A549 (cell line): Measurements from ENCODE around the gene ILDR1. TPM values are rescaled to one million over a fixed set of nuclear protein-coding genes. Genes with fewer than 3 reads are reported as not detected.

Source experiments
- ATAC-seq, 2 experiments: fragments of 200-7000 bp in 1 of 2; fragments of >200 bp in 1 of 2; cut with Nextera tagmentation in 1 of 2; cut with Tn5 transposase in 1 of 2; 3 replicates each; pipeline versions ENCODE4 v1.8.0 to v1.9.1; 2018 to 2020; ENCODE audit warnings: mild to moderate bottlenecking in 1 of 2, moderate library complexity in 1 of 2
- CTCF ChIA-PET: fragments of 300-600 bp; sonication (Branson Sonifier 250); formaldehyde crosslinking; extraction: SDS; loops from one replicate; lab custom pipeline; 2021; ENCODE audit warnings: antibody characterized with exemption, inconsistent platforms; lab: Yijun Ruan, JAX
- POLR2A ChIA-PET: fragments of 350-600 bp; formaldehyde crosslinking; extraction: SDS; loops from one replicate; lab custom pipeline; 2021; ENCODE audit warnings: antibody characterized with exemption, inconsistent platforms; lab: Yijun Ruan, JAX
- DNase-seq, 2 experiments: peaks; one replicate each; pipeline versions ENCODE4 v3.0.0 to v3.0.0-alpha.2; 2011 to 2016; ENCODE audit warnings: low read depth in 1 of 2, low spot score in 1 of 2
- FAIRE-seq: peaks from 2 replicates; lab custom pipeline; 2011; peaks lifted over from hg19 to GRCh38; lab: Jason Lieb, UNC
- H3K27ac ChIP-seq, 2 experiments: fragments of >200 bp; sonication (Bioruptor Twin); formaldehyde crosslinking; 3 replicates each; pipeline ENCODE4 v1.5.1; 2016 to 2017
- H3K4me1 ChIP-seq: fragments of >200 bp; sonication (Bioruptor Twin); formaldehyde crosslinking; 3 replicates; pipeline ENCODE4 v1.6.1; 2016
- H3K4me2 ChIP-seq: fragments of >200 bp; sonication (Bioruptor Twin); formaldehyde crosslinking; 3 replicates; pipeline ENCODE4 v1.6.1; 2016
- H3K4me3 ChIP-seq: fragments of >200 bp; sonication (Bioruptor Twin); formaldehyde crosslinking; 3 replicates; pipeline ENCODE4 v1.5.1; 2016
- H3K9me3 ChIP-seq: fragments of >200 bp; sonication (Bioruptor Twin); formaldehyde crosslinking; 3 replicates; pipeline ENCODE4 v1.6.1; 2016
- ATOH8 ChIP-seq: fragments of 250-450 bp; sonication (Bioruptor Pico); IDR thresholded peaks from 2 replicates; pipeline ENCODE4 v1.5.0; 2020; ENCODE audit warnings: low read depth, mild to moderate bottlenecking, moderate library complexity
- CBX2 ChIP-seq: fragments of 200-600 bp; sonication (generic); IDR thresholded peaks from 2 replicates; pipeline ENCODE4 v1.6.1; 2016; ENCODE audit warnings: low read depth, mild to moderate bottlenecking, borderline replicate concordance
- CTCF ChIP-seq: fragments of >200 bp; sonication (Bioruptor Twin); formaldehyde crosslinking; IDR thresholded peaks from 3 replicates; pipeline ENCODE4 v1.5.1; 2016
- EP300 ChIP-seq, 2 experiments: fragments of >200 bp; sonication (Bioruptor Twin); formaldehyde crosslinking; IDR thresholded peaks; 2 replicates in 1 of 2; 3 replicates in 1 of 2; pipeline ENCODE4 v1.6.1; 2016 to 2017
- FOSB ChIP-seq: fragments of 250-450 bp; sonication (Bioruptor Pico); IDR thresholded peaks from 2 replicates; pipeline ENCODE4 v1.5.0; 2020; ENCODE audit warnings: mild to moderate bottlenecking, moderate library complexity
- FOSL2 ChIP-seq, 2 experiments: fragments of 450-650 bp in 1 of 2; fragments of >200 bp in 1 of 2; sonication (Bioruptor Twin) in 1 of 2; formaldehyde crosslinking; IDR thresholded peaks; 2 replicates each; pipeline versions ENCODE4 v1.5.0 to v1.6.1; 2016 to 2020; ENCODE audit warnings: mild to moderate bottlenecking in 1 of 2, moderate library complexity in 1 of 2
- FOXS1 ChIP-seq: fragments of 250-450 bp; sonication (Bioruptor Pico); IDR thresholded peaks from 2 replicates; pipeline ENCODE4 v1.5.0; 2020; ENCODE audit warnings: mild to moderate bottlenecking, moderate library complexity
- HDAC2 ChIP-seq: fragments of 200-600 bp; sonication (generic); IDR thresholded peaks from 2 replicates; pipeline ENCODE4 v1.6.1; 2016
- HEYL ChIP-seq: fragments of 250-450 bp; sonication (Bioruptor Pico); IDR thresholded peaks from 2 replicates; pipeline ENCODE4 v1.8.0; 2021; ENCODE audit warnings: mild to moderate bottlenecking, moderate library complexity
- HOXA7 ChIP-seq: fragments of 250-450 bp; sonication (Bioruptor Pico); IDR thresholded peaks from 2 replicates; pipeline ENCODE4 v1.5.0; 2020; ENCODE audit warnings: mild to moderate bottlenecking, moderate library complexity
- HOXB13 ChIP-seq: fragments of 250-450 bp; sonication (Bioruptor Pico); IDR thresholded peaks from 2 replicates; pipeline ENCODE4 v1.5.0; 2020; ENCODE audit warnings: low read depth, mild to moderate bottlenecking, moderate library complexity
- MAZ ChIP-seq: fragments of 150-350 bp; IDR thresholded peaks from 2 replicates; pipeline ENCODE4 v1.6.1; 2014; ENCODE audit warnings: antibody characterized with exemption, low read depth, low read length, borderline replicate concordance
- RARB ChIP-seq: fragments of 250-450 bp; sonication (Bioruptor Pico); IDR thresholded peaks from 2 replicates; pipeline ENCODE4 v1.8.0; 2021; ENCODE audit warnings: mild to moderate bottlenecking, moderate library complexity
- REST ChIP-seq: fragments of 200-600 bp; sonication (generic); IDR thresholded peaks from 2 replicates; pipeline ENCODE4 v1.6.1; 2016; ENCODE audit warnings: antibody characterized with exemption, mild to moderate bottlenecking, moderate library complexity
- RFX5 ChIP-seq: fragments of 450-650 bp; IDR thresholded peaks from 2 replicates; pipeline ENCODE4 v1.7.1; 2014; ENCODE audit warnings: antibody characterized with exemption, mild to moderate bottlenecking, moderate library complexity
- SMC3 ChIP-seq: fragments of >200 bp; sonication (Bioruptor Twin); formaldehyde crosslinking; IDR thresholded peaks from 3 replicates; pipeline ENCODE4 v1.6.1; 2018; ENCODE audit warnings: inconsistent platforms
- SREBF2 ChIP-seq: fragments of 450-650 bp; IDR thresholded peaks from 2 replicates; pipeline ENCODE4 v1.6.1; 2014; ENCODE audit warnings: mild to moderate bottlenecking, moderate library complexity
- WGBS: methylation state at CpG from one replicate; pipeline ENCODE4 v1.1.6; 2017; ENCODE audit errors: missing lambda C conversion rate; 5-methylcytosine and 5-hydroxymethylcytosine counted together
- polyA plus RNA-seq, 4 experiments: library from polyadenylated mRNA; depleted of rRNA in 3 of 4; stranded (reverse); fragments of >200 nt; fragmentation: RNase III in 1 of 4; extraction: RNeasy Plus Mini Kit Qiagen cat#74134 plus additional on column Dnase treatment in 1 of 4; gene quantifications; 2 replicates in 3 of 4; 3 replicates in 1 of 4; pipeline ENCODE4 v1.2.3, GENCODE V29; 2011 to 2017

Gene ILDR1
- polyA plus RNA-seq, 2 of the 4 experiments (the other 2 are of a cell fraction): not detected

- ChIA-PET POLR2A (no interaction called here), CTCF (interaction anchor here (0.6 to 2.2 kb wide), 2 partner anchors 19 to 266 kb away, joined by 3 to 7 read pairs; no protein-coding TSS in a partner anchor)
- Histone ChIP-seq H3K4me2 (no peak overlapping the region), H3K4me3 (no peak overlapping the region), H3K4me1 (no peaks in the 10 kb centered on the region), H3K9me3 (no peaks in the 10 kb centered on the region), H3K27ac (no peak overlapping the region)
- WGBS: 22% methylated on average over 1 of the region's 1 CpG
- no peak for FAIRE-seq
- ATAC-seq: 0 out of 6 replicates have a peak, but pooled peaks of 1 of the 2 experiments have one; percentile 9
- no peak for TF ChIP-seq HDAC2
- TF ChIP-seq HOXA7: no peak
- TF ChIP-seq FOSL2 (IDR thresholded peaks at IDR 0.05): no peak
- TF ChIP-seq FOSL2 (CRISPR knock-in tag; IDR thresholded peaks at IDR 0.05): no peak
- no peak for TF ChIP-seq ATOH8 (CRISPR knock-in tag)
- TF ChIP-seq HEYL (CRISPR knock-in tag): no peak
- TF ChIP-seq CBX2: no peak
- no peak for DNase-seq
Observed at GRCh38 chr3:122021037-122021436, 1.0 kb downstream of the ILDR1 start.

- no peak overlapping the region for H3K4me3 ChIP-seq
- H3K27ac ChIP-seq: no peak overlapping the region
- FAIRE-seq (no peak), DNase-seq (no peak), ATAC-seq (no peak; a peak in 1 of 6 replicates)
- no peaks in the 10 kb centered on the region for H3K9me3 ChIP-seq
- CTCF ChIA-PET: interaction anchor here (1.1 to 2.2 kb wide), 2 partner anchors 17 to 24 kb away, joined by 3 to 7 read pairs; no protein-coding TSS in a partner anchor
- TF ChIP-seq HEYL (CRISPR knock-in tag) (no peak), RARB (no peak), REST (no peak), FOXS1 (CRISPR knock-in tag) (no peak), EP300 (IDR thresholded peaks at IDR 0.05) (no peak), FOSB (CRISPR knock-in tag) (no peak), ATOH8 (CRISPR knock-in tag) (no peak), SMC3 (no peak), CTCF (no peak), MAZ (no peak), FOSL2 (IDR thresholded peaks at IDR 0.05) (no peak), FOSL2 (CRISPR knock-in tag; IDR thresholded peaks at IDR 0.05) (no peak), HOXB13 (CRISPR knock-in tag) (no peak), SREBF2 (no peak), RFX5 (no peak)
- no peaks in the 10 kb centered on the region for H3K4me1 ChIP-seq
- H3K4me2 ChIP-seq: no peak overlapping the region
- POLR2A ChIA-PET: no interaction called here
Observed at GRCh38 chr3:122019493-122019892, 2.6 kb downstream of the ILDR1 start.
